HG03097 (cell line): ENCODE measurements around the gene DLK2.

Source experiments
- ATAC-seq: cut with Tn5 transposase; IDR thresholded peaks from one replicate; pipeline ENCODE4 v1.9.1; 2021; ENCODE audit not compliant: unreplicated experiment, low FRiP score

The DLK2 gene

GRCh38 chr6:43454696-43455530 is 435 bp downstream of the DLK2 start:
- no peak for ATAC-seq

GRCh38 chr6:43454290-43454695 is 1.1 kb downstream of the DLK2 start:
- ATAC-seq: no peak

GRCh38 chr6:43453831-43454230 is 1.5 kb downstream of the DLK2 start:
- ATAC-seq: no peak

- no peak for ATAC-seq
Measured at GRCh38 chr6:43452896-43453295, 2.5 kb downstream of the DLK2 start.

GRCh38 chr6:43451939-43452338 is 3.4 kb downstream of the DLK2 start:
- no peak for ATAC-seq

- no peak for ATAC-seq
Measured at GRCh38 chr6:43451348-43451747, 4.0 kb downstream of the DLK2 start.

- ATAC-seq: no peak
Measured at GRCh38 chr6:43450699-43451131, 4.6 kb downstream of the DLK2 start.

- ATAC-seq: no peak
Measured at GRCh38 chr6:43448916-43449315, 6.4 kb downstream of the DLK2 start.

GRCh38 chr6:43447604-43448003 is 7.7 kb downstream of the DLK2 start:
- ATAC-seq: no peak

- no peak for ATAC-seq
Measured at GRCh38 chr6:43445576-43445975, 9.8 kb downstream of the DLK2 start.

GRCh38 chr6:43444582-43444981 is 10.8 kb downstream of the DLK2 start:
- no peak for ATAC-seq

GRCh38 chr6:43444036-43444435 is 11.3 kb downstream of the DLK2 start:
- ATAC-seq: no peak

- ATAC-seq: no peak
Measured at GRCh38 chr6:43442935-43443334, 12.4 kb downstream of the DLK2 start.

GRCh38 chr6:43437700-43438099 is 17.6 kb downstream of the DLK2 start:
- no peak for ATAC-seq

GRCh38 chr6:43436577-43437282 is 18.6 kb downstream of the DLK2 start:
- no peak for ATAC-seq

- ATAC-seq: no peak
Measured at GRCh38 chr6:43435682-43436437, 19.5 kb downstream of the DLK2 start.

- no peak for ATAC-seq
Measured at GRCh38 chr6:43434943-43435342, 20.4 kb downstream of the DLK2 start.

GRCh38 chr6:43434001-43434840 is 21.1 kb downstream of the DLK2 start:
- ATAC-seq: no peak

GRCh38 chr6:43433148-43433547 is 22.2 kb downstream of the DLK2 start:
- no peak for ATAC-seq
